K562 treated with DMSO at 1 percent for 24 hours (cell line): ENCODE results near the gene SNRNP27. TPM values are rescaled to one million over a fixed set of nuclear protein-coding genes. Genes with fewer than 3 reads are reported as not detected.

ENCODE experiments used
- total RNA-seq: library from RNA; unstranded; fragments of 300-600 nt; gene quantifications from 2 replicates; pipeline ENCODE4 v1.2.3, GENCODE V29; 2022; ENCODE audit warnings: low read depth; ENCODE audit not compliant: insufficient read depth

Gene SNRNP27
- 56.0 and 60.1 TPM in 2 replicates for total RNA-seq

GRCh38 chr2:69893684-69894551 is at the start of gene SNRNP27:
TSS of gene SNRNP27 (plus strand) at chr2:69893956. CDS start at chr2:69893985, 29 bp downstream.

DNA sequence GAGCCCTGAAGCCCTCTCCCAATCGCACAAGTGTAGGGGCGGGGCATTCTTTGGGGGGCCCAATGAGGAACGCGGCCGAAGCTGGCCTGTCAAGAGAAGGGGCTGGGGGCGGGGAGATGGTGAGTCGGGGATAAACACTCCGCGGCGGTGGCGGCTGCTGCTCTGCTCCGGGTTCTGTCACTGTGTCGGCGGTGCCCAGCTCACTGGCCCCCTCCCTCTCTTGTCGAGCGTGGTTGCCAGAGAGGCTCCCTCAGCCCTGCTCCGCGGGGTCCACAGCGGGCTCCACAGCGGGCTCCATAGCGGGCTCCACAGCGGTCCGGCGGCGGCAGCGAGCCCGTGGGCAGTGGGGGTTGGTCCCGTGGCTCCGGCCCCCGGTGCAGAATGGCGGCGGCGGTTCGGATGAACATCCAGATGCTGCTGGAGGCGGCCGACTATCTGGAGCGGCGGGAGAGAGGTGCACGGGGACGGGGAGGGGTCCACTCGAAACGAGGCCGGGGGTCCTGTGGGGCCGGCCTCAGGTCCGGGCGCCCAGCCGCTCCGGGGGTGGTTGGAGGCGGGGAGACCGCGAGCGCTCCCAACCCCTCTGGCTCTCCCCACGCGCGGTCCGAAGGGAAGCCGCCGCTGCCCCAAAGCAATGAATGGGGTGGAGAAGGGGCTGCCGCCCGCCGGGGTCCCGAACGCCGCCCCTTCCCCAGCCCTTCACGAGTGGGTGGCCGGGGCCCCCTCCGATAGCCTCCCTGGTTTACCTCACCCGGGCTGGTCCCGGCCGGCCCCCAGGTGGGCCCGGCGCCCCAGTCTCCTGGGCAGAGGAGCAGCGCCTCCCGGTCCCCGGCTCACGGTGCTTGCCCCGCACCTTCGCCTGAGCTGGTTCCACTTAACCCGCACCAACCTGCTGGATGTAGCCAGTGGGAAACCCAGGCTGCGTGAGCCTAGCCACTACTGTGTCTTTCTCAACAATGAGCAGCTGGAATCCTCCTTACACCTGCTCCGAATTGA is 21.5 kb downstream of the SNRNP27 start, which contains the start of gene MXD1:
TSS of gene MXD1 (plus strand) at position 160 of the 996 bp plus-strand sequence. CDS start at position 382, 222 bp downstream.

Other genes with a start within 250 kb of the SNRNP27 start
- 24.4 and 24.7 TPM in 2 replicates for gene ANXA4, start 151.8 kb upstream of the SNRNP27 start, total RNA-seq
- 19.1 and 24.8 TPM in 2 replicates for gene GMCL1, start 64.3 kb upstream of the SNRNP27 start, total RNA-seq
- 7.7 and 8.5 TPM in 2 replicates for gene MXD1, start 21.2 kb downstream of the SNRNP27 start, total RNA-seq
- 1.1 and 1.4 TPM in 2 replicates for gene ASPRV1, start 67.7 kb downstream of the SNRNP27 start, total RNA-seq
- gene PCBP1, start 193.5 kb downstream of the SNRNP27 start, total RNA-seq = 578 and 581 TPM in 2 replicates